HG03103 (cell line): Measurements from ENCODE around the gene SELE.
A peak's percentile ranks its signal among the peaks of the same experiment; 100 is the strongest.
"Not testable (repeated sequence)": the region's sequence is repeated elsewhere in the genome, so short reads cannot be mapped to it uniquely, and the experiment has no call there.

ENCODE experiments used
- ATAC-seq: cut with Tn5 transposase; IDR thresholded peaks from one replicate; pipeline ENCODE4 v1.9.1; 2021; ENCODE audit warnings: low read depth; ENCODE audit not compliant: unreplicated experiment

Gene SELE

GRCh38 chr1:169724168-169724567 is 9.7 kb downstream of the SELE start:
- no peak for ATAC-seq

- ATAC-seq = no peak
Observed at GRCh38 chr1:169723763-169724162, 10.1 kb downstream of the SELE start.

- no peak for ATAC-seq
Observed at GRCh38 chr1:169722779-169723178, 11.1 kb downstream of the SELE start.

GRCh38 chr1:169715100-169715499 is 18.8 kb downstream of the SELE start:
- not testable (repeated sequence) for ATAC-seq

GRCh38 chr1:169713090-169713489 is 20.8 kb downstream of the SELE start:
- ATAC-seq = not testable (repeated sequence)

GRCh38 chr1:169712309-169712631 is 21.6 kb downstream of the SELE start:
- ATAC-seq = no peak

GRCh38 chr1:169711469-169712308 is 22.2 kb downstream of the SELE start, which contains the start of gene SELL:
TSS of gene SELL (minus strand) at chr1:169711620. CDS start at chr1:169711498, 122 bp downstream.
- peak; percentile 69 for ATAC-seq

- no peak for ATAC-seq
Observed at GRCh38 chr1:169708647-169709046, 25.2 kb downstream of the SELE start.

GRCh38 chr1:169707912-169708604 is 25.8 kb downstream of the SELE start:
- no peak for ATAC-seq

- ATAC-seq = no peak
Observed at GRCh38 chr1:169704797-169705196, 29.1 kb downstream of the SELE start.

- ATAC-seq = no peak
Observed at GRCh38 chr1:169701261-169702005, 32.4 kb downstream of the SELE start.

- ATAC-seq = no peak
Observed at GRCh38 chr1:169699707-169700106, 34.2 kb downstream of the SELE start.

- no peak for ATAC-seq
Observed at GRCh38 chr1:169698976-169699375, 34.9 kb downstream of the SELE start.

- peak; percentile 40 for ATAC-seq
Observed at GRCh38 chr1:169697755-169698154, 36.1 kb downstream of the SELE start.

- no peak for ATAC-seq
Observed at GRCh38 chr1:169696273-169697100, 37.4 kb downstream of the SELE start.

- no peak for ATAC-seq
Observed at GRCh38 chr1:169694304-169695075, 39.4 kb downstream of the SELE start.

- no peak for ATAC-seq
Observed at GRCh38 chr1:169692756-169693460, 41.0 kb downstream of the SELE start.

- ATAC-seq = no peak
Observed at GRCh38 chr1:169690489-169690888, 43.4 kb downstream of the SELE start.

GRCh38 chr1:169689395-169689794 is 44.5 kb downstream of the SELE start:
- ATAC-seq = no peak
